HepG2 (cell line): Measurements from ENCODE around the gene COX14. TPM values are rescaled to one million over a fixed set of nuclear protein-coding genes. Genes with fewer than 3 reads are reported as not detected.

Source experiments
- ARID2 ChIP-seq: sonication (generic); formaldehyde crosslinking; IDR thresholded peaks from 2 replicates; pipeline ENCODE4 v1.8.1; 2022; ENCODE audit warnings: mild to moderate bottlenecking, missing genetic modification reagents, borderline replicate concordance
- ATAD3A ChIP-seq: sonication (generic); formaldehyde crosslinking; IDR thresholded peaks from 2 replicates; pipeline ENCODE4 v1.4.0; 2020; ENCODE audit warnings: missing genetic modification reagents
- BRF2 ChIP-seq: sonication (generic); formaldehyde crosslinking; IDR thresholded peaks from 2 replicates; pipeline ENCODE4 v1.8.1; 2022; ENCODE audit warnings: mild to moderate bottlenecking, missing genetic modification reagents
- GZF1 ChIP-seq: sonication (generic); formaldehyde crosslinking; IDR thresholded peaks from 2 replicates; pipeline ENCODE4 v1.5.1; 2020; ENCODE audit warnings: mild to moderate bottlenecking, missing genetic modification reagents
- JUND ChIP-seq: sonication (generic); formaldehyde crosslinking; IDR thresholded peaks from 2 replicates; pipeline ENCODE4 v1.8.0; 2022; ENCODE audit warnings: mild to moderate bottlenecking, missing genetic modification reagents
- KAT8 ChIP-seq: IDR thresholded peaks from 2 replicates; pipeline ENCODE4 v1.6.1; 2016; ENCODE audit warnings: missing genetic modification reagents, missing compliant biosample characterization
- NR0B2 ChIP-seq: sonication (generic); formaldehyde crosslinking; IDR thresholded peaks from 2 replicates; pipeline ENCODE4 v1.4.0; 2020; ENCODE audit warnings: mild to moderate bottlenecking, missing genetic modification reagents
- PAF1 ChIP-seq: IDR thresholded peaks from 2 replicates; pipeline ENCODE4 v1.6.1; 2016; ENCODE audit warnings: missing genetic modification reagents, missing compliant biosample characterization
- RBM39 ChIP-seq: fragments of 200-400 bp; formaldehyde crosslinking; IDR thresholded peaks from one replicate; pipeline ENCODE4 v1.6.1; 2018; ENCODE audit warnings: antibody characterized with exemption, mild to moderate bottlenecking, low read depth, low read length; ENCODE audit not compliant: poor library complexity, severe bottlenecking
- REXO4 ChIP-seq: sonication (generic); formaldehyde crosslinking; IDR thresholded peaks from 2 replicates; pipeline ENCODE4 v1.8.0; 2022; ENCODE audit warnings: missing genetic modification reagents, mild to moderate bottlenecking, borderline replicate concordance
- THAP7 ChIP-seq: sonication (generic); formaldehyde crosslinking; IDR thresholded peaks from 2 replicates; pipeline ENCODE4 v1.8.1; 2023; ENCODE audit warnings: mild to moderate bottlenecking, missing genetic modification reagents
- ZFP36L1 ChIP-seq: sonication (generic); formaldehyde crosslinking; IDR thresholded peaks from 2 replicates; pipeline ENCODE4 v1.8.0; 2022; ENCODE audit warnings: mild to moderate bottlenecking, missing genetic modification reagents, moderate library complexity
- ZFP90 ChIP-seq: sonication (generic); formaldehyde crosslinking; IDR thresholded peaks from 2 replicates; pipeline ENCODE4 v1.8.0; 2022; ENCODE audit warnings: missing genetic modification reagents, mild to moderate bottlenecking, inconsistent platforms, borderline replicate concordance
- ZNF121 ChIP-seq: sonication (generic); formaldehyde crosslinking; IDR thresholded peaks from 2 replicates; pipeline ENCODE4 v1.5.0; 2020; ENCODE audit warnings: mild to moderate bottlenecking, missing genetic modification reagents
- ZNF124 ChIP-seq: sonication (generic); formaldehyde crosslinking; IDR thresholded peaks from 2 replicates; pipeline ENCODE4 v1.4.0; 2020; ENCODE audit warnings: missing genetic modification reagents
- ZNF205 ChIP-seq: IDR thresholded peaks from 2 replicates; pipeline ENCODE4 v1.6.1; 2018; ENCODE audit warnings: missing biosample characterization, missing genetic modification reagents
- ZNF530 ChIP-seq: sonication (generic); formaldehyde crosslinking; IDR thresholded peaks from 2 replicates; pipeline ENCODE4 v1.5.0; 2020; ENCODE audit warnings: low read depth, mild to moderate bottlenecking, missing genetic modification reagents
- ZNF772 ChIP-seq: sonication (generic); formaldehyde crosslinking; IDR thresholded peaks from 2 replicates; pipeline ENCODE4 v1.5.0; 2020; ENCODE audit warnings: mild to moderate bottlenecking, missing genetic modification reagents
- ZNF790 ChIP-seq: sonication (generic); formaldehyde crosslinking; IDR thresholded peaks from 2 replicates; pipeline ENCODE4 v1.8.0; 2022; ENCODE audit warnings: missing genetic modification reagents, mild to moderate bottlenecking, borderline replicate concordance
- ZNF792 ChIP-seq: IDR thresholded peaks from 2 replicates; pipeline ENCODE4 v1.6.1; 2016
- ZSCAN20 ChIP-seq: sonication (generic); formaldehyde crosslinking; IDR thresholded peaks from 2 replicates; pipeline ENCODE4 v1.4.0; 2020; ENCODE audit warnings: missing genetic modification reagents, mild to moderate bottlenecking, borderline replicate concordance
- polyA plus RNA-seq, 8 experiments: library from polyadenylated mRNA; depleted of rRNA in 3 of 8; stranded (reverse) in 7 of 8; unstranded in 1 of 8; fragments of >200 nt; fragmentation: Illumina TruSeq in 4 of 8; extraction: Trizol in 4 of 8; gene quantifications; 2 replicates each; pipeline versions ENCODE4 v1.2.1 to v1.2.3, GENCODE V29; 2011 to 2016; ENCODE audit warnings: low read depth in 4 of 8, missing spikeins in 1 of 8, mixed read lengths in 1 of 8; ENCODE audit not compliant: insufficient read depth in 1 of 8
- total RNA-seq, 5 experiments: library from RNA; depleted of rRNA; stranded (reverse); fragments of >200 nt; fragmentation: Illumina TruSeq; extraction: Trizol; gene quantifications; 2 replicates each; pipeline ENCODE4 v1.2.3, GENCODE V29; 2016; ENCODE audit warnings: low read depth in 1 of 5
- TF ChIP-seq, protein P1 (sequence below): IDR thresholded peaks from 2 replicates; pipeline ENCODE4 v1.6.1; 2016
- TF ChIP-seq, protein P2 (sequence below): sonication (generic); formaldehyde crosslinking; IDR thresholded peaks from 2 replicates; pipeline ENCODE4 v1.8.0; 2022; ENCODE audit warnings: mild to moderate bottlenecking, missing genetic modification reagents
- TF ChIP-seq, protein P3 (sequence below): sonication (generic); formaldehyde crosslinking; IDR thresholded peaks from 2 replicates; pipeline ENCODE4 v1.5.1; 2020; ENCODE audit warnings: mild to moderate bottlenecking, moderate library complexity, missing genetic modification reagents

The COX14 gene
- total and polyA plus RNA-seq, 2 of the 13 experiments (the other 11 are each of a cell fraction or from before 2014, with no cell fraction given) = 53.0 to 71.6 TPM

DNA sequence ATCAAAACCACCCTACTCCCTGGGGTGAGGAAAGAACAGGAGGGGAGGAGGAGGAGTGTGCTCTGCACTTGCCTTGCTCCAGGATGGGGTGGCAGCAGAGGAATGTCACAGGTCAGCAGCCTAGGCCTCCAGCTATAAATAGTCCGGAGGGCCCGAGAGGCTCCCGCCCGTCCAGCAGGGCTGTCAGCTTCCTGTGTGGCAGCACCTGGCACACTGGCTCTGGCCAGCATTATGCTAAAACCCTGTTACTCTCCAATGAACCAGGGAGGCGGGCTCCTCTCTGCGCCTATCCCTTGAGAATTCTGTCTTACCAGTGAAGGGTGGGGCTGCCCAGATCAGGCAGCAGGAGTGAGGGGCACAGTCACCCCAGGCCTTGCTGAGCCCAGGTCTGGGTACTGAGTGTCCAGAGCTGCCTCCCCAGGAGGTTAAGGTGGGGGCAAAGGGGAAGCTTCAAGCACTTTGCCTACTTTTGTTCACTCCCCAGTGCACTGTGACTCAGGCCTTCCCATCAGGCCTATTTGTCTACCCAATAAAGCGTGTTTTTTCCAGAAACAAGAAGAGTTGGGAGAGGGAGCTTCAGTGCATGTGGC is 1.2 kb upstream of the COX14 start (continued):
- TF ChIP-seq ZNF530 (CRISPR knock-in tag) = no peak
- TF ChIP-seq ZNF205 (CRISPR knock-in tag) = no peak
- TF ChIP-seq THAP7 = no peak
- TF ChIP-seq REXO4 (CRISPR knock-in tag) = no peak
- TF ChIP-seq, protein P1, sequence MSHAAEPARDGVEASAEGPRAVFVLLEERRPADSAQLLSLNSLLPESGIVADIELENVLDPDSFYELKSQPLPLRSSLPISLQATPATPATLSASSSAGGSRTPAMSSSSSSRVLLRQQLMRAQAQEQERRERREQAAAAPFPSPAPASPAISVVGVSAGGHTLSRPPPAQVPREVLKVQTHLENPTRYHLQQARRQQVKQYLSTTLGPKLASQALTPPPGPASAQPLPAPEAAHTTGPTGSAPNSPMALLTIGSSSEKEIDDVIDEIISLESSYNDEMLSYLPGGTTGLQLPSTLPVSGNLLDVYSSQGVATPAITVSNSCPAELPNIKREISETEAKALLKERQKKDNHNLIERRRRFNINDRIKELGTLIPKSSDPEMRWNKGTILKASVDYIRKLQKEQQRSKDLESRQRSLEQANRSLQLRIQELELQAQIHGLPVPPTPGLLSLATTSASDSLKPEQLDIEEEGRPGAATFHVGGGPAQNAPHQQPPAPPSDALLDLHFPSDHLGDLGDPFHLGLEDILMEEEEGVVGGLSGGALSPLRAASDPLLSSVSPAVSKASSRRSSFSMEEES (CRISPR knock-in tag) = no peak
- TF ChIP-seq, protein P2, sequence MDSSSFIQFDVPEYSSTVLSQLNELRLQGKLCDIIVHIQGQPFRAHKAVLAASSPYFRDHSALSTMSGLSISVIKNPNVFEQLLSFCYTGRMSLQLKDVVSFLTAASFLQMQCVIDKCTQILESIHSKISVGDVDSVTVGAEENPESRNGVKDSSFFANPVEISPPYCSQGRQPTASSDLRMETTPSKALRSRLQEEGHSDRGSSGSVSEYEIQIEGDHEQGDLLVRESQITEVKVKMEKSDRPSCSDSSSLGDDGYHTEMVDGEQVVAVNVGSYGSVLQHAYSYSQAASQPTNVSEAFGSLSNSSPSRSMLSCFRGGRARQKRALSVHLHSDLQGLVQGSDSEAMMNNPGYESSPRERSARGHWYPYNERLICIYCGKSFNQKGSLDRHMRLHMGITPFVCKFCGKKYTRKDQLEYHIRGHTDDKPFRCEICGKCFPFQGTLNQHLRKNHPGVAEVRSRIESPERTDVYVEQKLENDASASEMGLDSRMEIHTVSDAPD (CRISPR knock-in tag) = no peak
- TF ChIP-seq ATAD3A (CRISPR knock-in tag) = no peak
- TF ChIP-seq BRF2 = no peak
- 0 out of 2 replicates have a peak, but pooled peaks have one; percentile 14 for TF ChIP-seq ZFP36L1 (CRISPR knock-in tag)
- no peak for TF ChIP-seq JUND (CRISPR knock-in tag)
- TF ChIP-seq ARID2 (CRISPR knock-in tag) = no peak
- TF ChIP-seq, protein P3, sequence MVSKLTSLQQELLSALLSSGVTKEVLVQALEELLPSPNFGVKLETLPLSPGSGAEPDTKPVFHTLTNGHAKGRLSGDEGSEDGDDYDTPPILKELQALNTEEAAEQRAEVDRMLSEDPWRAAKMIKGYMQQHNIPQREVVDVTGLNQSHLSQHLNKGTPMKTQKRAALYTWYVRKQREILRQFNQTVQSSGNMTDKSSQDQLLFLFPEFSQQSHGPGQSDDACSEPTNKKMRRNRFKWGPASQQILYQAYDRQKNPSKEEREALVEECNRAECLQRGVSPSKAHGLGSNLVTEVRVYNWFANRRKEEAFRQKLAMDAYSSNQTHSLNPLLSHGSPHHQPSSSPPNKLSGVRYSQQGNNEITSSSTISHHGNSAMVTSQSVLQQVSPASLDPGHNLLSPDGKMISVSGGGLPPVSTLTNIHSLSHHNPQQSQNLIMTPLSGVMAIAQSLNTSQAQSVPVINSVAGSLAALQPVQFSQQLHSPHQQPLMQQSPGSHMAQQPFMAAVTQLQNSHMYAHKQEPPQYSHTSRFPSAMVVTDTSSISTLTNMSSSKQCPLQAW (CRISPR knock-in tag) = 0 out of 2 replicates have a peak, but pooled peaks have one; percentile 3
- no peak for TF ChIP-seq PAF1 (CRISPR knock-in tag)
- no peak for TF ChIP-seq RBM39
- no peak for TF ChIP-seq ZSCAN20
- TF ChIP-seq ZNF790 (CRISPR knock-in tag) = no peak
- TF ChIP-seq ZFP90 (CRISPR knock-in tag) = no peak
- TF ChIP-seq GZF1 = no peak
- TF ChIP-seq ZNF772 (CRISPR knock-in tag) = no peak
- TF ChIP-seq KAT8 (CRISPR knock-in tag) = 0 out of 2 replicates have a peak, but pooled peaks have one; percentile 18
- no peak for TF ChIP-seq ZNF121
- no peak for TF ChIP-seq NR0B2 (CRISPR knock-in tag)
- TF ChIP-seq ZNF792 (CRISPR knock-in tag) = peak; percentile 60; the same call in 1 of the 2 replicates
- TF ChIP-seq ZNF124 = no peak
